ENCODE measurements around the gene IFI27L2.

IFI27L2 gene

GRCh38 chr14:94132285-94132887 is 3.0 kb upstream of the IFI27L2 start:
- Histone ChIP-seq H3K9ac (ENCODE audit: low read length) (no peak overlapping the region), H3K36me3 (ENCODE audit: control insufficient read depth, insufficient read depth, low read length, severe bottlenecking) (no peaks in the 10 kb centered on the region), H3K4me3 (ENCODE audit: low read length) (no peak overlapping the region), H3K4me1 (ENCODE audit: control insufficient read depth, insufficient read depth, low read length) (peaks cover 2% of the 10 kb centered on the region), H3K9me3 (ENCODE audit: control insufficient read depth, low read length) (peaks cover 4% of the 10 kb centered on the region), H3K27me3 (replicated peaks; ENCODE audit: control insufficient read depth, insufficient read depth, low read length) (peaks cover 4% of the 10 kb centered on the region)
- DNase-seq (ENCODE audit: low read depth): peak; percentile 90

DNA sequence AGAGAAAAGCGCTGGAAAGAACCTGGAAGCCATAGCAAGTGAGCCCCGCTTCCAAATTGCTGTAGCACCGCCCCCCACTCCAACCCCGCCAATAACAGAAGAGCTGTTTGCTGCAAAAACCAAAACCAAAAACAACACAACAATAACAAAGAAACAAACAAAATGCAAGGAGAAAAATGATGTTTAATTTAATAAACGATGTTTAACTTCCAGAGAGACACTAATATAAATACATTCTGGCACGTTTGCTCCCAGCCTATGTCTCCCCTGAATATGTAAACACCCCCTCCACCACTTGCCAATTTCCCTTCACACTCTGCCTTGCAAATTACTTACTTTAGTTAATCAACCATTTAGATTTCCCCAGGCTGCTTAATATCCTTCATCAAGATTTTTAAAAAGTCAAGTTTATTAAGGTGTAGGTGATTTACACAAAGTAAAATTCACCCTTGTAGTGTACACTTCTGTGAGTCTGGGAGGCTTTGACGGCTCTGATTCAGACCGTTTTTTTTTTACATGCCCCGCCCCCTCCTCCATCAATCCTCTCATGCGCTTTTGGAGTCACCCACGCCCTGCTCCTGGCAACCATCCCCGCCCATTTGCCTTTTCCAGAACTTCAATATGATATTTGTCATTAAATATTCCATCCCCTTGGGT is 482 bp upstream of the IFI27L2 start:
- peak; percentile 82 for DNase-seq (ENCODE audit: low read depth)
- H3K9me3 ChIP-seq (ENCODE audit: control insufficient read depth, low read length): no peaks in the 10 kb centered on the region
- no peaks in the 10 kb centered on the region for H3K36me3 ChIP-seq (ENCODE audit: control insufficient read depth, insufficient read depth, low read length, severe bottlenecking)
- peaks cover 2% of the 10 kb centered on the region for H3K4me1 ChIP-seq (ENCODE audit: control insufficient read depth, insufficient read depth, low read length)
- H3K9ac ChIP-seq (ENCODE audit: low read length): peak overlapping the region; percentile 67
- no peaks in the 10 kb centered on the region for H3K27me3 ChIP-seq (replicated peaks; ENCODE audit: control insufficient read depth, insufficient read depth, low read length)
- peak overlapping the region; percentile 77 for H3K4me3 ChIP-seq (ENCODE audit: low read length)

- Histone ChIP-seq H3K4me3 (ENCODE audit: low read length) (peak overlapping the region; percentile 77), H3K9ac (ENCODE audit: low read length) (peak overlapping the region; percentile 85), H3K36me3 (ENCODE audit: control insufficient read depth, insufficient read depth, low read length, severe bottlenecking) (no peaks in the 10 kb centered on the region), H3K9me3 (ENCODE audit: control insufficient read depth, low read length) (no peaks in the 10 kb centered on the region), H3K4me1 (ENCODE audit: control insufficient read depth, insufficient read depth, low read length) (peaks cover 2% of the 10 kb centered on the region), H3K27me3 (replicated peaks; ENCODE audit: control insufficient read depth, insufficient read depth, low read length) (no peaks in the 10 kb centered on the region)
- DNase-seq (ENCODE audit: low read depth): no peak
Measured at GRCh38 chr14:94128216-94128839, 1.1 kb downstream of the IFI27L2 start.

DNA sequence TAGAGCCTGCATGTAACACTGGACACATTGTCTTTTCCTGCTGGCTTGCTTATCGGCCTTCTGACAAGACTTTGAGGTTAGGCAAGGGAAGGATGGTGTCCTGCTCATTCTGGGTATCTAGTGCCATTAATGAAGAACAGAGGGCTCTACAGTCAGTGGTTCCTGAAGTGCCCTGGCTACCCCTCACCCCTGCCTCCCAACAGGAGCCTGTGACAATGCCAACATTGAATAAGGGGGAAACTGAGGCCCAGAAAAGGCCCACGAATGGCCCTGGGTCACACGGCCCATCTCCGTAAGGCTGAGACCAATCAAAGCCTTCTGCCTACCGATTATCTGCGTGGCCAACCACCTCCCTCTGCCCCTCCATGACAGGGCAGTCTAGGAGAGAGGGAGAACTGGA is 2.1 kb downstream of the IFI27L2 start:
- no peak for DNase-seq (ENCODE audit: low read depth)
- Histone ChIP-seq H3K36me3 (ENCODE audit: control insufficient read depth, insufficient read depth, low read length, severe bottlenecking) (no peaks in the 10 kb centered on the region), H3K9ac (ENCODE audit: low read length) (no peak overlapping the region), H3K4me3 (ENCODE audit: low read length) (no peak overlapping the region), H3K4me1 (ENCODE audit: control insufficient read depth, insufficient read depth, low read length) (peaks cover 2% of the 10 kb centered on the region), H3K9me3 (ENCODE audit: control insufficient read depth, low read length) (no peaks in the 10 kb centered on the region), H3K27me3 (replicated peaks; ENCODE audit: control insufficient read depth, insufficient read depth, low read length) (no peaks in the 10 kb centered on the region)

GRCh38 chr14:94126800-94127199 is 2.6 kb downstream of the IFI27L2 start:
- Histone ChIP-seq H3K4me3 (ENCODE audit: low read length) (no peak overlapping the region), H3K27me3 (replicated peaks; ENCODE audit: control insufficient read depth, insufficient read depth, low read length) (no peaks in the 10 kb centered on the region), H3K36me3 (ENCODE audit: control insufficient read depth, insufficient read depth, low read length, severe bottlenecking) (no peaks in the 10 kb centered on the region), H3K9me3 (ENCODE audit: control insufficient read depth, low read length) (no peaks in the 10 kb centered on the region), H3K9ac (ENCODE audit: low read length) (no peak overlapping the region), H3K4me1 (ENCODE audit: control insufficient read depth, insufficient read depth, low read length) (peaks cover 2% of the 10 kb centered on the region)
- DNase-seq (ENCODE audit: low read depth): no peak

GRCh38 chr14:94126419-94126677 is 3.1 kb downstream of the IFI27L2 start:
- H3K9me3 ChIP-seq (ENCODE audit: control insufficient read depth, low read length): no peaks in the 10 kb centered on the region
- no peak overlapping the region for H3K4me3 ChIP-seq (ENCODE audit: low read length)
- H3K27me3 ChIP-seq (replicated peaks; ENCODE audit: control insufficient read depth, insufficient read depth, low read length): no peaks in the 10 kb centered on the region
- no peaks in the 10 kb centered on the region for H3K36me3 ChIP-seq (ENCODE audit: control insufficient read depth, insufficient read depth, low read length, severe bottlenecking)
- H3K9ac ChIP-seq (ENCODE audit: low read length): no peak overlapping the region
- H3K4me1 ChIP-seq (ENCODE audit: control insufficient read depth, insufficient read depth, low read length): peaks cover 2% of the 10 kb centered on the region
- DNase-seq (ENCODE audit: low read depth): no peak

DNA sequence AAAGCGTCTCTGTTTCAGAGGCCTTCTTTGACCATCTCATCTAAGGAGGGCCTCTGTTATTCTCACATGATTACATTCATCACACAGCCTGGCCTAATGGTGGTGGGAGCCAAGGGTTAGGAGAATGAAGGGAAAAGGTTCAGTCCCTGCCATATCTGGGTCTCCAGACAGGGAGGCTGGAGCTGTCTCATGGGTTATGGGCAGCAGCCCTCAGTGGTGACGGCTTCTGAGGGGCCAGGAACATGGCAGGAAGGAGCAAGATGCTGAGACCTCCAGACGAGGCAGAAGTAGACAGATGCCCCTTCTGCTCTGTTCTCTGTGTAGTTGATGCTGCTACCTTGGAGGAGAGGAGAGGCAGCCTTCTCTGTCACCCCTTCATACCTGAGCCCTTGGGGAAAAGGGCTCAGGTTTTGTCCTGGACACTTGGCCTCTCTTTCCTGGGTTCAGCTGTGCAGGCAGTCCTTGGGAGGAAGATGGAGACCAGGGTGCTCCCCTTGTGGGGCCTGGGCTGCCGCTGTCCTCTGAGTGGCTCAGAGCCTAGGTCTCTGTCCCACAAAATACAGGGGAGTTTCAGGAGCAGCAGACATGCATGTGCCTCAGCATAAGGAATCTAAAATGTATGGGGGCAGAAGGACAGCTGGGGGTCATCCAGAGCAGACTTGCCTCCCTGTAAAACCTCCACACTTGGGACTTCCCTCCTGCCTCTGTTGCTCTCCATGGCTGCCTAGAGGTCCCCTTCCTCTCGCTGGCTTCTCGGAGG is 3.6 kb downstream of the IFI27L2 start:
- H3K36me3 ChIP-seq (ENCODE audit: control insufficient read depth, insufficient read depth, low read length, severe bottlenecking): no peaks in the 10 kb centered on the region
- peaks cover 2% of the 10 kb centered on the region for H3K4me1 ChIP-seq (ENCODE audit: control insufficient read depth, insufficient read depth, low read length)
- no peaks in the 10 kb centered on the region for H3K27me3 ChIP-seq (replicated peaks; ENCODE audit: control insufficient read depth, insufficient read depth, low read length)
- no peak overlapping the region for H3K4me3 ChIP-seq (ENCODE audit: low read length)
- no peak for DNase-seq (ENCODE audit: low read depth)
- H3K9me3 ChIP-seq (ENCODE audit: control insufficient read depth, low read length): no peaks in the 10 kb centered on the region
- H3K9ac ChIP-seq (ENCODE audit: low read length): no peak overlapping the region

DNA sequence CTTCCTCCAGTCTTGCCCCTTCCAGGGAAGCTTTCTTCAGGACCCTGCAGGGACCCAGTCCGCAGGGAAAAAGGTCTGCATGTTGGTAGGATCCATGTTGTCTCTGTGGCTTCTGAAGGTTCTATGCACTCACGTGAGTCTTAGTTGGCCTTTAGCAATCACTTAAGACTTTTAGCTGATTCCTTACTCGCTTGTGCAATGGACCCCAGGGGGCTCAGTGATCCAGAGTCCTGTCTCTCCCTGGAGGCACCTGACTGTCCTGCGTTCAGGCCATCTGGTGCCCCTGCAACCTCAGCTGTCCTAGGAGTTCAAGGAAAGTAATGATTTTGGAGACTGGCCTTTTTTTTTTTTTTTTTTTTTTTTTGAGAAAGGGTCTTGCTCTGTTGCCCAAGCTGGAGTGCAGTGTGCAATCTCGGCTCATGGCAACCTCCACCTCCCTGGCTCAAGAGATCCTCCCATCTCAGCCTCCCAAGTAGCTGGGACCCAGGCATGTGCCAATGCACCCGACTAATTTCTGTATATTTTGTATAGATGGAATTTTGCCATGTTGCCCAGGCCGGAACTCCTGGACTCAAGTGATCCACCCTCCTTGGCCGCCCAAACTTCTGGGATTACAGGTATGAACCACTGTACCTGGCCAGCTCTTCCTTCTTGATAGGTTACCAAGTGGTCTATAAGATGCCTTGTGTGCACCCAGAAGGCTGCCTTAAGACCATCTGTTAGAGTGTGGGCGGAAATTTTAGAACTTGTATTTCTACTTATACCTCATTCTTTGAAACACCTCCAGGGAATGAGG is 4.6 kb downstream of the IFI27L2 start:
- DNase-seq (ENCODE audit: low read depth): no peak
- Histone ChIP-seq H3K4me3 (ENCODE audit: low read length) (no peak overlapping the region), H3K9ac (ENCODE audit: low read length) (no peak overlapping the region), H3K36me3 (ENCODE audit: control insufficient read depth, insufficient read depth, low read length, severe bottlenecking) (no peaks in the 10 kb centered on the region), H3K27me3 (replicated peaks; ENCODE audit: control insufficient read depth, insufficient read depth, low read length) (no peaks in the 10 kb centered on the region), H3K9me3 (ENCODE audit: control insufficient read depth, low read length) (peaks cover 4% of the 10 kb centered on the region), H3K4me1 (ENCODE audit: control insufficient read depth, insufficient read depth, low read length) (no peaks in the 10 kb centered on the region)

DNA sequence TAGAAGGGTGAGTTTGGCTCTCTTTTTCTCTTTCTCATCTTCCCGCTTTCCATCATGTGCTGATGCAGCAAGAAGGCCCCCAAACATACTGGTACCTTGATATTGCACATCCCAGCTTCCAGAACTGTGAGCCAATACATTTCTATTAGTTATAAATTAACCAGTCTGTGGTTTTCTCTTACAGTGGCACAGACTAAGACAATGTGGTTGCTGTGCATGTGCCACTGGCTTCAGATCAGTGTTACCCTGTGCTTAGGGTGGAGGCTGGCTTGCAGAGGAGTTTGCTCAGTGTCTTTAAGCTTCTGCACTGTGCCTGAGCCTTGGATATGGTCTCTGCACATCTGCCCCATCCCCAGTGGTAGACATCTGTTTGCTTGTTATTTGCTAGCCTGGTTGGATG is 5.5 kb downstream of the IFI27L2 start:
- Histone ChIP-seq H3K36me3 (ENCODE audit: control insufficient read depth, insufficient read depth, low read length, severe bottlenecking) (no peaks in the 10 kb centered on the region), H3K9me3 (ENCODE audit: control insufficient read depth, low read length) (peaks cover 11% of the 10 kb centered on the region), H3K9ac (ENCODE audit: low read length) (no peak overlapping the region), H3K27me3 (replicated peaks; ENCODE audit: control insufficient read depth, insufficient read depth, low read length) (no peaks in the 10 kb centered on the region), H3K4me3 (ENCODE audit: low read length) (no peak overlapping the region), H3K4me1 (ENCODE audit: control insufficient read depth, insufficient read depth, low read length) (no peaks in the 10 kb centered on the region)
- no peak for DNase-seq (ENCODE audit: low read depth)

DNA sequence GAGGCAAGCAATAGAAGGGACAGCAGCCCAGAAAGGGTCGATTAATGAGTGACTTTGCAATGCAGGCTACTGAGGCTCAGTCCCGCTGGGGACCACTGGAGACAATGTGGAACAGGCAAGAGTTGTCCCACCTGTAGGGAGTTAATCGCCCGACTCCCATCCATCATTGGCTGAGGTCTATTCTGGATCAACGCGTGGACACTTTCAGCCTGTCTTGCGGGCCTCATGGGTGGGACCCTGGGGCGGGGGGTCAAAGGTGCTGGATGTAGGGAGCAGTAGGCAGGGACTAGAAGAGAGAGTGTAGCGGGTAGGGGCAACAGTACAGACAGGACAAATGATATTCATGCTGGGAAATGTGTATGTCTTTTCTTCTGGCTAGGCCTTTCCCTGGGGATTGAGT is 6.1 kb downstream of the IFI27L2 start:
- Histone ChIP-seq H3K4me3 (ENCODE audit: low read length) (no peak overlapping the region), H3K9me3 (ENCODE audit: control insufficient read depth, low read length) (peaks cover 11% of the 10 kb centered on the region), H3K27me3 (replicated peaks; ENCODE audit: control insufficient read depth, insufficient read depth, low read length) (no peaks in the 10 kb centered on the region), H3K36me3 (ENCODE audit: control insufficient read depth, insufficient read depth, low read length, severe bottlenecking) (no peaks in the 10 kb centered on the region), H3K4me1 (ENCODE audit: control insufficient read depth, insufficient read depth, low read length) (no peaks in the 10 kb centered on the region), H3K9ac (ENCODE audit: low read length) (no peak overlapping the region)
- no peak for DNase-seq (ENCODE audit: low read depth)

GRCh38 chr14:94122438-94122837 is 7.0 kb downstream of the IFI27L2 start:
- Histone ChIP-seq H3K27me3 (replicated peaks; ENCODE audit: control insufficient read depth, insufficient read depth, low read length) (no peaks in the 10 kb centered on the region), H3K9ac (ENCODE audit: low read length) (no peak overlapping the region), H3K4me3 (ENCODE audit: low read length) (no peak overlapping the region), H3K9me3 (ENCODE audit: control insufficient read depth, low read length) (peaks cover 11% of the 10 kb centered on the region), H3K36me3 (ENCODE audit: control insufficient read depth, insufficient read depth, low read length, severe bottlenecking) (no peaks in the 10 kb centered on the region), H3K4me1 (ENCODE audit: control insufficient read depth, insufficient read depth, low read length) (no peaks in the 10 kb centered on the region)
- DNase-seq (ENCODE audit: low read depth): no peak

Data from adipocyte (in vitro differentiated cells).